ENCODE data around the gene ZNF547.
"Not testable (repeated sequence)": the region's sequence is repeated elsewhere in the genome, so short reads cannot be mapped to it uniquely, and the experiment has no call there.

The ZNF547 gene

GRCh38 chr19:57363688-57364181, 384 bp downstream of the ZNF547 start:
- Histone ChIP-seq H3K79me2 (ENCODE audit: insufficient read depth, low read length) (peaks cover 13% of the 10 kb centered on the region), H3K36me3 (ENCODE audit: low read length) (no peaks in the 10 kb centered on the region), H3K9me3 (ENCODE audit: insufficient read depth, low read length) (no peaks in the 10 kb centered on the region), H4K20me1 (ENCODE audit: low read depth, low read length) (no peaks in the 10 kb centered on the region), H3K4me3 (ENCODE audit: insufficient read depth, low read length, poor library complexity, severe bottlenecking) (peak overlapping the region; percentile 94), H2AFZ (ENCODE audit: low read depth, low read length, severe bottlenecking) (peak overlapping the region; percentile 18), H3K9me2 (replicated peaks; ENCODE audit: insufficient read depth, low read length) (no peaks in the 10 kb centered on the region), H3K4me2 (ENCODE audit: low read depth, low read length, poor library complexity, severe bottlenecking) (peak overlapping the region; percentile 96), H3K27me3 (ENCODE audit: low read length) (no peaks in the 10 kb centered on the region), H3F3A (ENCODE audit: insufficient read depth) (no peaks in the 10 kb centered on the region), H3K27ac (ENCODE audit: low read depth, low read length) (peak overlapping the region; percentile 1; the same call in 1 of the 2 replicates), H3K9ac (ENCODE audit: low read length) (peak overlapping the region; percentile 75)
- TF ChIP-seq CTCF (IDR thresholded peaks at IDR 0.05; ENCODE audit: insufficient read depth, low read length, poor library complexity, severe bottlenecking) (no peak), EZH2phosphoT487 (conservative IDR thresholded peaks at IDR 0.05; ENCODE audit: low read length) (no peak)

- H3K36me3 ChIP-seq (ENCODE audit: low read length): no peaks in the 10 kb centered on the region
Observed at GRCh38 chr19:57366776-57367175, 3.4 kb downstream of the ZNF547 start.

GRCh38 chr19:57374179-57374578, 10.8 kb downstream of the ZNF547 start:
- Histone ChIP-seq H3K4me3 (ENCODE audit: insufficient read depth, low read length, poor library complexity, severe bottlenecking) (no peak overlapping the region), H3K9ac (ENCODE audit: low read length) (no peak overlapping the region), H3F3A (ENCODE audit: insufficient read depth) (no peaks in the 10 kb centered on the region), H3K9me2 (replicated peaks; ENCODE audit: insufficient read depth, low read length) (no peaks in the 10 kb centered on the region), H3K79me2 (ENCODE audit: insufficient read depth, low read length) (no peaks in the 10 kb centered on the region), H3K4me2 (ENCODE audit: low read depth, low read length, poor library complexity, severe bottlenecking) (no peak overlapping the region), H3K36me3 (ENCODE audit: low read length) (peaks cover 33% of the 10 kb centered on the region), H2AFZ (ENCODE audit: low read depth, low read length, severe bottlenecking) (no peak overlapping the region), H4K20me1 (ENCODE audit: low read depth, low read length) (no peaks in the 10 kb centered on the region), H3K27ac (ENCODE audit: low read depth, low read length) (no peak overlapping the region), H3K27me3 (ENCODE audit: low read length) (no peaks in the 10 kb centered on the region), H3K9me3 (ENCODE audit: insufficient read depth, low read length) (peaks cover 15% of the 10 kb centered on the region; the same call in 1 of the 2 replicates)
- TF ChIP-seq CTCF (IDR thresholded peaks at IDR 0.05; ENCODE audit: insufficient read depth, low read length, poor library complexity, severe bottlenecking): no peak
- TF ChIP-seq EZH2phosphoT487 (conservative IDR thresholded peaks at IDR 0.05; ENCODE audit: low read length): no peak

More at GRCh38 chr19:57366776-57367175, 3.4 kb downstream of the ZNF547 start:
- Histone ChIP-seq H3K79me2 (ENCODE audit: insufficient read depth, low read length) (peaks cover 13% of the 10 kb centered on the region), H3F3A (ENCODE audit: insufficient read depth) (no peaks in the 10 kb centered on the region), H3K27ac (ENCODE audit: low read depth, low read length) (no peak overlapping the region), H3K9ac (ENCODE audit: low read length) (no peak overlapping the region), H3K4me2 (ENCODE audit: low read depth, low read length, poor library complexity, severe bottlenecking) (no peak overlapping the region), H3K4me3 (ENCODE audit: insufficient read depth, low read length, poor library complexity, severe bottlenecking) (no peak overlapping the region), H4K20me1 (ENCODE audit: low read depth, low read length) (no peaks in the 10 kb centered on the region), H3K9me3 (ENCODE audit: insufficient read depth, low read length) (no peaks in the 10 kb centered on the region), H3K27me3 (ENCODE audit: low read length) (no peaks in the 10 kb centered on the region), H3K9me2 (replicated peaks; ENCODE audit: insufficient read depth, low read length) (no peaks in the 10 kb centered on the region), H2AFZ (ENCODE audit: low read depth, low read length, severe bottlenecking) (no peak overlapping the region)
- no peak for TF ChIP-seq EZH2phosphoT487 (conservative IDR thresholded peaks at IDR 0.05; ENCODE audit: low read length)
- TF ChIP-seq CTCF (IDR thresholded peaks at IDR 0.05; ENCODE audit: insufficient read depth, low read length, poor library complexity, severe bottlenecking): no peak

GRCh38 chr19:57374647-57375046, 11.3 kb downstream of the ZNF547 start:
- peaks cover 33% of the 10 kb centered on the region for H3K36me3 ChIP-seq (ENCODE audit: low read length)
- H3K4me3 ChIP-seq (ENCODE audit: insufficient read depth, low read length, poor library complexity, severe bottlenecking); H2AFZ ChIP-seq (ENCODE audit: low read depth, low read length, severe bottlenecking); H3K27me3 ChIP-seq (ENCODE audit: low read length); H3K4me2 ChIP-seq (ENCODE audit: low read depth, low read length, poor library complexity, severe bottlenecking); H3F3A ChIP-seq (ENCODE audit: insufficient read depth); H3K9me2 ChIP-seq (replicated peaks; ENCODE audit: insufficient read depth, low read length); H3K79me2 ChIP-seq (ENCODE audit: insufficient read depth, low read length); H4K20me1 ChIP-seq (ENCODE audit: low read depth, low read length); H3K27ac ChIP-seq (ENCODE audit: low read depth, low read length); H3K9ac ChIP-seq (ENCODE audit: low read length): not testable (repeated sequence)
- H3K9me3 ChIP-seq (ENCODE audit: insufficient read depth, low read length): peaks cover 15% of the 10 kb centered on the region; the same call in 1 of the 2 replicates
